K562 (cell line): ENCODE results near the gene PLCB1. TPM values are rescaled to one million over a fixed set of nuclear protein-coding genes. Genes with fewer than 3 reads are reported as not detected.
A peak's percentile ranks its signal among the peaks of the same experiment; 100 is the strongest.
"Not testable (repeated sequence)": the region's sequence is repeated elsewhere in the genome, so short reads cannot be mapped to it uniquely, and the experiment has no call there.

Source experiments
- ATAC-seq: fragments of 200-7000 bp; cut with Tn5 transposase; 3 replicates; pipeline ENCODE4 v1.9.1; 2020; ENCODE audit warnings: moderate library complexity
- BruUV-seq: library from RNA; stranded (reverse); fragments of 400-500 nt; replicated peaks from 2 replicates; lab custom pipeline; 2021; lab: Mats Ljungman, UMichigan
- CTCF ChIA-PET: fragments of 300-600 bp; formaldehyde crosslinking; extraction: SDS; loops from one replicate; lab custom pipeline; 2021; ENCODE audit warnings: low intra/inter-chr PET ratio; lab: Yijun Ruan, JAX
- POLR2A ChIA-PET: fragments of 300-600, 350-650 bp; sonication (Branson Sonifier 250); formaldehyde crosslinking; extraction: SDS; loops from one replicate; lab custom pipeline; 2021; ENCODE audit warnings: antibody characterized with exemption, inconsistent platforms; lab: Yijun Ruan, JAX
- DNase-seq, 4 experiments: peaks; one replicate each; pipeline versions ENCODE4 v3.0.0 to v3.0.0-alpha.2; 2011 to 2018; ENCODE audit warnings: low spot score in 3 of 4, mixed read lengths in 3 of 4; ENCODE audit errors: extremely low read depth in 1 of 4
- FAIRE-seq: peaks from 2 replicates; lab custom pipeline; 2011; peaks lifted over from hg19 to GRCh38; lab: Jason Lieb, UNC
- H2AFZ ChIP-seq: 2 replicates; pipeline ENCODE4 v1.6.0; 2011; ENCODE audit warnings: low read depth, low read length, control low read depth, inconsistent platforms
- H3K27ac ChIP-seq: fragments of 200-600 bp; 3 replicates; pipeline ENCODE4 v1.8.0; 2011; ENCODE audit warnings: low read depth, mild to moderate bottlenecking, control low read depth, inconsistent platforms, low read length, moderate library complexity, mixed read lengths; ENCODE audit errors: extremely low read depth
- H3K27me3 ChIP-seq, 2 experiments: fragments of 300-600 bp in 1 of 2; 2 replicates in 1 of 2; 3 replicates in 1 of 2; pipeline versions ENCODE4 v1.6.0 to v1.8.0; 2011; ENCODE audit warnings: inconsistent platforms in 2 of 2, low read length in 2 of 2, mild to moderate bottlenecking in 1 of 2, mixed read lengths in 1 of 2, moderate library complexity in 1 of 2; ENCODE audit not compliant: control insufficient read depth in 2 of 2, insufficient read depth in 2 of 2
- H3K36me3 ChIP-seq: fragments of 300-600 bp; 3 replicates; pipeline ENCODE4 v1.8.0; 2011; ENCODE audit warnings: mild to moderate bottlenecking, low read length, inconsistent platforms; ENCODE audit not compliant: control insufficient read depth, insufficient read depth
- H3K4me1 ChIP-seq, 2 experiments: fragments of 200-600 bp in 1 of 2; replicated peaks in 1 of 2; 2 replicates in 1 of 2; 3 replicates in 1 of 2; pipeline versions ENCODE4 v1.5.1 to v1.8.0; 2011; ENCODE audit warnings: inconsistent platforms in 2 of 2, low read length in 2 of 2, mild to moderate bottlenecking in 1 of 2, mixed read lengths in 1 of 2, moderate library complexity in 1 of 2; ENCODE audit not compliant: control insufficient read depth in 2 of 2, insufficient read depth in 2 of 2
- H3K4me2 ChIP-seq: 2 replicates; pipeline ENCODE4 v1.6.1; 2011; ENCODE audit warnings: low read length, control low read depth, inconsistent platforms, mixed read lengths; ENCODE audit not compliant: insufficient read depth
- H3K4me3 ChIP-seq: fragments of 200-600 bp; sonication (generic), shearing (Covaris generic); 2 replicates; pipeline ENCODE4 v1.5.1; 2016; ENCODE audit warnings: control low read depth, inconsistent platforms
- H3K79me2 ChIP-seq: fragments of 200-600 bp; 3 replicates; pipeline ENCODE4 v1.8.0; 2011; ENCODE audit warnings: low read length, inconsistent platforms; ENCODE audit not compliant: control insufficient read depth, insufficient read depth
- H3K9ac ChIP-seq, 2 experiments: 2 replicates each; pipeline versions ENCODE4 v1.6.0 to v1.6.1; 2011; ENCODE audit warnings: low read depth in 2 of 2, low read length in 2 of 2, control low read depth in 1 of 2, inconsistent platforms in 1 of 2, mild to moderate bottlenecking in 1 of 2, mixed read lengths in 1 of 2; ENCODE audit not compliant: insufficient read depth in 1 of 2
- H3K9me1 ChIP-seq: one replicate; pipeline ENCODE4 v1.6.0; 2011; ENCODE audit warnings: inconsistent platforms, mild to moderate bottlenecking, low read length, moderate library complexity; ENCODE audit not compliant: control insufficient read depth, insufficient read depth
- H3K9me3 ChIP-seq: replicated peaks from 2 replicates; pipeline ENCODE4 v1.5.1; 2011; ENCODE audit warnings: low read depth, low read length, inconsistent platforms; ENCODE audit not compliant: control insufficient read depth, insufficient read depth
- H4K20me1 ChIP-seq: replicated peaks from 2 replicates; pipeline ENCODE4 v1.6.1; 2011; ENCODE audit warnings: low read length, inconsistent platforms, mixed read lengths; ENCODE audit not compliant: control insufficient read depth, insufficient read depth
- BHLHE40 ChIP-seq: IDR thresholded peaks from 2 replicates; pipeline ENCODE4 v1.6.1; 2011; ENCODE audit warnings: low read length, improper control_type of control experiment
- TCF7 ChIP-seq: sonication (generic); IDR thresholded peaks from 2 replicates; pipeline ENCODE4 v1.6.1; 2016; ENCODE audit warnings: antibody characterized with exemption, borderline replicate concordance
- THAP7 ChIP-seq: fragments of 250-450 bp; sonication (Bioruptor Pico); IDR thresholded peaks from 2 replicates; pipeline ENCODE4 v1.5.0; 2021
- ZC3H4 ChIP-seq: sonication (generic); formaldehyde crosslinking; IDR thresholded peaks from 2 replicates; pipeline ENCODE4 v1.9.0; 2021; ENCODE audit warnings: missing genetic modification reagents, borderline replicate concordance
- ZNF134 ChIP-seq: fragments of 250-450 bp; sonication (Bioruptor Pico); conservative IDR thresholded peaks from 2 replicates; pipeline ENCODE4 v1.4.0; 2020
- WGBS: fragments of 100-300 bp; shearing (Covaris generic); methylation state at CpG from one replicate; pipeline ENCODE4 v1.1.6; 2016; ENCODE audit warnings: low coverage, mixed read lengths; ENCODE audit not compliant: insufficient coverage; ENCODE audit errors: missing lambda C conversion rate; 5-methylcytosine and 5-hydroxymethylcytosine counted together
- in situ Hi-C: fragments of 300-500 bp; cut with MboI; formaldehyde crosslinking; loops from 4 replicates; pipeline ENCODE4 v1.15.0; 2018; ENCODE audit warnings: inconsistent platforms, mixed read lengths
- intact Hi-C: fragments of 100-400 bp; cut with micrococcal nuclease; formaldehyde crosslinking; loops from 2 replicates; pipeline ENCODE4 v1.14.2; 2022
- polyA plus RNA-seq, 8 experiments: library from polyadenylated mRNA; depleted of rRNA in 4 of 8; stranded (reverse) in 5 of 8; unstranded in 3 of 8; fragments of >200 nt; fragmentation: Nextera tagmentation in 2 of 8; fragmentation: Illumina TruSeq in 1 of 8; extraction: Ambion mirVana in 2 of 8; extraction: Trizol in 1 of 8; gene quantifications; 2 replicates each; pipeline versions ENCODE4 v1.2.1 to v1.2.3, GENCODE V29; 2011 to 2014; ENCODE audit warnings: inconsistent platforms in 1 of 8, missing spikeins in 1 of 8
- total RNA-seq, 7 experiments: library from RNA; depleted of rRNA in 6 of 7; stranded (reverse); fragments of >200 nt in 6 of 7; fragmentation: Illumina TruSeq in 2 of 7; extraction: Trizol in 2 of 7; gene quantifications; 2 replicates each; pipeline versions ENCODE4 v1.2.1 to v1.2.3, GENCODE V29; 2011 to 2021; ENCODE audit warnings: low replicate concordance in 1 of 7

PLCB1 gene
- total and polyA plus RNA-seq, 9 of the 15 experiments (the other 6 are each of a cell fraction or from before 2014, with no cell fraction given), result 0.34 to 3.1 (median 1.3) TPM

- H3K27ac ChIP-seq, result no peak overlapping the region
- no peak overlapping the region for H2AFZ ChIP-seq
- ChIA-PET POLR2A (no interaction called here), CTCF (no interaction called here)
- H3K9ac ChIP-seq, result no peak overlapping the region
- no peak for TF ChIP-seq BHLHE40
- TF ChIP-seq THAP7, result no peak
- TF ChIP-seq ZC3H4 (CRISPR knock-in tag), result no peak
- no peak for TF ChIP-seq TCF7
- peak; percentile 81 for TF ChIP-seq ZNF134 (CRISPR knock-in tag)
- H3K27me3 ChIP-seq, result no peaks in the 10 kb centered on the region
- H3K79me2 ChIP-seq, result no peaks in the 10 kb centered on the region
- H3K4me2 ChIP-seq, result no peak overlapping the region
- ATAC-seq (no peak), DNase-seq (no peak), FAIRE-seq (no peak)
- no peaks in the 10 kb centered on the region for H4K20me1 ChIP-seq
- BruUV-seq, result no TSS peak
- H3K4me1 ChIP-seq, result no peaks in the 10 kb centered on the region
- intact Hi-C loops, result no loop called here
- no peaks in the 10 kb centered on the region for H3K9me3 ChIP-seq
- H3K36me3 ChIP-seq, result no peaks in the 10 kb centered on the region
- 0% methylated on average over 5 of the region's 5 CpGs for WGBS
- H3K4me3 ChIP-seq, result no peak overlapping the region
- in situ Hi-C loops, result no loop called here
- H3K9me1 ChIP-seq, result no peaks in the 10 kb centered on the region
These were observed 303.4 kb downstream of the PLCB1 start for GRCh38 chr20:8435285-8436035.

- in situ Hi-C loops, BruUV-seq, H3K79me2 ChIP-seq, DNase-seq, H3K4me2 ChIP-seq, H3K4me1 ChIP-seq, FAIRE-seq, H2AFZ ChIP-seq, H3K27me3 ChIP-seq, H3K9me3 ChIP-seq, intact Hi-C loops, POLR2A ChIA-PET, H3K4me3 ChIP-seq, H3K9ac ChIP-seq, CTCF ChIA-PET, H3K9me1 ChIP-seq, H3K27ac ChIP-seq, H3K36me3 ChIP-seq, H4K20me1 ChIP-seq, ATAC-seq: not testable (repeated sequence)
- 0% methylated on average over 2 of the region's 5 CpGs for WGBS
These were observed 304.9 kb downstream of the PLCB1 start for GRCh38 chr20:8436938-8437337.
